Measurements from ENCODE around the gene ANKRD52. TPM values are rescaled to one million over a fixed set of nuclear protein-coding genes. Genes with fewer than 3 reads are reported as not detected.

ANKRD52 gene
- total and polyA plus RNA-seq, 9 of the 15 experiments (the other 6 are each of a cell fraction or from before 2014, with no cell fraction given) = 0.52 to 46.8 (median 7.9) TPM

DNA sequence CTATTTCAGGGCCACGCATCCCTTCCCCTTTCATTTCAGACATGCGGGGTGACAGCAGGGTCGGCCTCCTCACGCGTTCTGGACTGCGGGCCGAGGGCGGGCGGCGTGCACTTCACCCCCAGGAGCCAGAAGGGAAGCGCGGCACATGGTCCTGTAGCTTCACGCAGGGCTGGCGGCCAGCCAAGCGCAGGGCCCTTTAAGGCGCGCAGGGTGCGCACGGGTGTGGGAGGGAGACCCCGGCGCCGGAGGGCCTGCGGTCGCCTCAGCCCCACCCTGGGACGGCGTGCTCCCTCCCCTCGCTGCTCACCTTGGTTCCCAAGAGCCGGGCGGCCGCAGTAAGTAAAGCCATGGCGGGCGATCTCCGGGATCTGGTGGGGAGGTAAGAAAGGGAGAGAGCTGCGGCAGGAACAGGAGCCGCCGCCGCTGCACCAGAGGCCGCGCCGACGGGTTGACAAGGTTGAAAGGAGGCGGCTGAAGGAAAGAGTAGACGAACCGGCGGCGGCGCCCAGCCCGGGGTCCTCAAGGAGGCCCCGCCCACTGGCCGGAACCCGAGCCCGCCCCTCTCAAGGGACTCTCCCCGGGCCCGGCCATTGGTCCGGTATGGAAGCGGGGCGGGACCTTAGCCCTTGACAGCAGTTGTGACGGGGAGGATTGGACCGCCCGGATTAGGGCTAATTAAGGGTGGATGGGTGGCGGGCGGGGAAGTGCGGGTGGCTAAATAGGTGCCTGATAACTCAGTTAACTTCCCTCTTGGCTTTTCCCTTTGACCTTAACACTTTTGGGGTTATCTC lies 41.9 kb upstream of the ANKRD52 start, which contains the start of gene CS (continued):
- no peak for TF ChIP-seq TCF7L2 (IDR thresholded peaks at IDR 0.05; ENCODE audit: low read depth, low read length)
- TF ChIP-seq, protein P1, sequence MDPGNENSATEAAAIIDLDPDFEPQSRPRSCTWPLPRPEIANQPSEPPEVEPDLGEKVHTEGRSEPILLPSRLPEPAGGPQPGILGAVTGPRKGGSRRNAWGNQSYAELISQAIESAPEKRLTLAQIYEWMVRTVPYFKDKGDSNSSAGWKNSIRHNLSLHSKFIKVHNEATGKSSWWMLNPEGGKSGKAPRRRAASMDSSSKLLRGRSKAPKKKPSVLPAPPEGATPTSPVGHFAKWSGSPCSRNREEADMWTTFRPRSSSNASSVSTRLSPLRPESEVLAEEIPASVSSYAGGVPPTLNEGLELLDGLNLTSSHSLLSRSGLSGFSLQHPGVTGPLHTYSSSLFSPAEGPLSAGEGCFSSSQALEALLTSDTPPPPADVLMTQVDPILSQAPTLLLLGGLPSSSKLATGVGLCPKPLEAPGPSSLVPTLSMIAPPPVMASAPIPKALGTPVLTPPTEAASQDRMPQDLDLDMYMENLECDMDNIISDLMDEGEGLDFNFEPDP (CRISPR knock-in tag; IDR thresholded peaks at IDR 0.05) = no peak
- TF ChIP-seq ZBTB1 (CRISPR knock-in tag; IDR thresholded peaks at IDR 0.05; ENCODE audit: borderline replicate concordance, low read depth) = peak; percentile 58; the same call in 1 of the 2 replicates
- TF ChIP-seq, protein P2, sequence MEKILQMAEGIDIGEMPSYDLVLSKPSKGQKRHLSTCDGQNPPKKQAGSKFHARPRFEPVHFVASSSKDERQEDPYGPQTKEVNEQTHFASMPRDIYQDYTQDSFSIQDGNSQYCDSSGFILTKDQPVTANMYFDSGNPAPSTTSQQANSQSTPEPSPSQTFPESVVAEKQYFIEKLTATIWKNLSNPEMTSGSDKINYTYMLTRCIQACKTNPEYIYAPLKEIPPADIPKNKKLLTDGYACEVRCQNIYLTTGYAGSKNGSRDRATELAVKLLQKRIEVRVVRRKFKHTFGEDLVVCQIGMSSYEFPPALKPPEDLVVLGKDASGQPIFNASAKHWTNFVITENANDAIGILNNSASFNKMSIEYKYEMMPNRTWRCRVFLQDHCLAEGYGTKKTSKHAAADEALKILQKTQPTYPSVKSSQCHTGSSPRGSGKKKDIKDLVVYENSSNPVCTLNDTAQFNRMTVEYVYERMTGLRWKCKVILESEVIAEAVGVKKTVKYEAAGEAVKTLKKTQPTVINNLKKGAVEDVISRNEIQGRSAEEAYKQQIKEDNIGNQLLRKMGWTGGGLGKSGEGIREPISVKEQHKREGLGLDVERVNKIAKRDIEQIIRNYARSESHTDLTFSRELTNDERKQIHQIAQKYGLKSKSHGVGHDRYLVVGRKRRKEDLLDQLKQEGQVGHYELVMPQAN (IDR thresholded peaks at IDR 0.05; ENCODE audit: borderline replicate concordance) = peak; percentile 96
- TF ChIP-seq TBP (optimal IDR thresholded peaks at IDR 0.05; ENCODE audit: low read depth, low read length) = peak; percentile 78
- peak; percentile 44; the same call in 1 of the 2 replicates for TF ChIP-seq XRCC5 (IDR thresholded peaks at IDR 0.05; ENCODE audit: low read depth, low read length)
- no peak for TF ChIP-seq BRD9 (IDR thresholded peaks at IDR 0.05; ENCODE audit: low read depth, partially characterized antibody)
- peak; percentile 66 for TF ChIP-seq HMGN3 (IDR thresholded peaks at IDR 0.05; ENCODE audit: borderline replicate concordance, extremely low read depth, insufficient read length, low read depth, low read length)
- TF ChIP-seq RBM17 (IDR thresholded peaks at IDR 0.05; ENCODE audit: borderline replicate concordance, low read depth, low read length) = no peak
- TF ChIP-seq, protein P3, sequence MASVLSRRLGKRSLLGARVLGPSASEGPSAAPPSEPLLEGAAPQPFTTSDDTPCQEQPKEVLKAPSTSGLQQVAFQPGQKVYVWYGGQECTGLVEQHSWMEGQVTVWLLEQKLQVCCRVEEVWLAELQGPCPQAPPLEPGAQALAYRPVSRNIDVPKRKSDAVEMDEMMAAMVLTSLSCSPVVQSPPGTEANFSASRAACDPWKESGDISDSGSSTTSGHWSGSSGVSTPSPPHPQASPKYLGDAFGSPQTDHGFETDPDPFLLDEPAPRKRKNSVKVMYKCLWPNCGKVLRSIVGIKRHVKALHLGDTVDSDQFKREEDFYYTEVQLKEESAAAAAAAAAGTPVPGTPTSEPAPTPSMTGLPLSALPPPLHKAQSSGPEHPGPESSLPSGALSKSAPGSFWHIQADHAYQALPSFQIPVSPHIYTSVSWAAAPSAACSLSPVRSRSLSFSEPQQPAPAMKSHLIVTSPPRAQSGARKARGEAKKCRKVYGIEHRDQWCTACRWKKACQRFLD (CRISPR knock-in tag; IDR thresholded peaks at IDR 0.05) = peak; percentile 67; the same call in 1 of the 2 replicates
- TF ChIP-seq BHLHE40 (IDR thresholded peaks at IDR 0.05; ENCODE audit: low read length) = peak; percentile 65
- no peak for TF ChIP-seq ZNF3 (CRISPR knock-in tag; IDR thresholded peaks at IDR 0.05)
- TF ChIP-seq PML (IDR thresholded peaks at IDR 0.05; ENCODE audit: low read length) = 0 out of 2 replicates have a peak, but pooled peaks have one; percentile 3

All from K562 (cell line).